ENCODE data around the gene AIG1.

AIG1 gene

DNA sequence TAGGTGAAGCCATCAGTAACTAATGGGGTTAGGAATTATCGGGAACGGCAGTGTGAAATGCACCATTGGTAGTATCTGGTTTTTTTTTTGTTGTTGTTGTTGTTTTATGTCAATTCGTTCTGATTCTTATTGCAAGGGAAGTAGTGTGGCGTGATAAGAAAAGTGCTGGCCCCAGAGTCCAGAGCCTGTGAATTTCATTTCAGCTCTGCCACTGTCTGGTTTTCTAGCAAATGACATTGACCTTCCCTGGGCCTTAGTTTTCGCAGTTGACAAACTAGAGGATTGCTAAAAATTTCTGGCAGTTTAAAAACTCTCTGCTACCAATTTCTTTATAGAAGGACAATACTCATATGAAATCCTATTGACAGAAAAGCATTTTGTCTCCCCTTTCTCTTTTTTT lies 161.6 kb downstream of the AIG1 start:
- DNase-seq, result no peak
- TF ChIP-seq, protein P1, sequence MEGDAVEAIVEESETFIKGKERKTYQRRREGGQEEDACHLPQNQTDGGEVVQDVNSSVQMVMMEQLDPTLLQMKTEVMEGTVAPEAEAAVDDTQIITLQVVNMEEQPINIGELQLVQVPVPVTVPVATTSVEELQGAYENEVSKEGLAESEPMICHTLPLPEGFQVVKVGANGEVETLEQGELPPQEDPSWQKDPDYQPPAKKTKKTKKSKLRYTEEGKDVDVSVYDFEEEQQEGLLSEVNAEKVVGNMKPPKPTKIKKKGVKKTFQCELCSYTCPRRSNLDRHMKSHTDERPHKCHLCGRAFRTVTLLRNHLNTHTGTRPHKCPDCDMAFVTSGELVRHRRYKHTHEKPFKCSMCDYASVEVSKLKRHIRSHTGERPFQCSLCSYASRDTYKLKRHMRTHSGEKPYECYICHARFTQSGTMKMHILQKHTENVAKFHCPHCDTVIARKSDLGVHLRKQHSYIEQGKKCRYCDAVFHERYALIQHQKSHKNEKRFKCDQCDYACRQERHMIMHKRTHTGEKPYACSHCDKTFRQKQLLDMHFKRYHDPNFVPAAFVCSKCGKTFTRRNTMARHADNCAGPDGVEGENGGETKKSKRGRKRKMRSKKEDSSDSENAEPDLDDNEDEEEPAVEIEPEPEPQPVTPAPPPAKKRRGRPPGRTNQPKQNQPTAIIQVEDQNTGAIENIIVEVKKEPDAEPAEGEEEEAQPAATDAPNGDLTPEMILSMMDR (IDR thresholded peaks at IDR 0.05; ENCODE audit: low read depth, low read length), result no peak
- no peak overlapping the region for H3K4me3 ChIP-seq (ENCODE audit: low read depth, low read length)
- H3K27ac ChIP-seq, result no peak overlapping the region
- H3K9me3 ChIP-seq (ENCODE audit: severe bottlenecking), result no peaks in the 10 kb centered on the region
- no peaks in the 10 kb centered on the region for H3K36me3 ChIP-seq
- H3K27me3 ChIP-seq (ENCODE audit: insufficient read depth, low read depth, severe bottlenecking), result no peaks in the 10 kb centered on the region

DNA sequence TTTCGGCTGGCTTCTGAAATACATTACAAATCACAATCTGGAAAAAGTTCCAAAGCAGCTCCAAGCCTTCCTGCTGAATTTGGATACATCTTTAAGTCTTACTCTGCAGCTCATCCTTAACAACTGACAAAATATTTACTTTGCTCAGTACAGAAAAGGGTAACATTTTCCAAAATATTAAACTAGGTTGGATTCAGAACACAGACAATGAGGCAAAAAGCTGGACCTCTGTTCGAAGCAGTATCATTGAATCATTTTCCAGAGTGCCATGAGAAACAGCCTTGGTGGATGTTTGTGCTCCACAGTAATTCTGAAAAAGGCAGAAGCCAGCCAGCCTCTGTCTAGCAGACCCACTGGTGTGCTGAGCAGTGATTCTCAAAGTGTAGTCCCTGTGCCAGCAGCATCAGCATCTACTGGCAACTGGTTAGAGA lies 162.1 kb downstream of the AIG1 start:
- TF ChIP-seq, protein P1 (IDR thresholded peaks at IDR 0.05; ENCODE audit: low read depth, low read length), result no peak
- no peaks in the 10 kb centered on the region for H3K27me3 ChIP-seq (ENCODE audit: insufficient read depth, low read depth, severe bottlenecking)
- no peak overlapping the region for H3K4me3 ChIP-seq (ENCODE audit: low read depth, low read length)
- H3K9me3 ChIP-seq (ENCODE audit: severe bottlenecking), result no peaks in the 10 kb centered on the region
- no peak overlapping the region for H3K27ac ChIP-seq
- no peak for DNase-seq
- H3K36me3 ChIP-seq, result no peaks in the 10 kb centered on the region

DNA sequence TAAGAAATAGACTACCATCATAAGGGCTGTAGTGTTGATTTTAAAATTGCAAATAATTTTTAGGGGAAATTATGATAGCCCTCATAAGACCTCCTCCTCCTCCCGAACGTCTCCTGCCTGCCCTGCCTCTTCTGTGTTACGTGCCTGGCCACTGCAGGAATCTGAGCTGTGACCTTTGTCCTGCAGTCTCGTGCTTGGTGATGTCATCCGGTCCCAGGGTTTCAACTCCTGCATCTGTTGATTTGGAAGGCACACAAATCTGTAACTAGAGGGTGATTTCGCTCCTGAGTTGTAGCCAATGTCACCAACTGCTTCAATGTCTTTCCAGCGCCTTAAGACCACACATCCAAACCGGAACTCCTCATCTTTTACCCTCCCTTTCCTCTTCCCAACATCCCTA lies 163.2 kb downstream of the AIG1 start:
- no peak overlapping the region for H3K4me3 ChIP-seq (ENCODE audit: low read depth, low read length)
- H3K27ac ChIP-seq, result no peak overlapping the region
- DNase-seq, result no peak
- H3K9me3 ChIP-seq (ENCODE audit: severe bottlenecking), result no peaks in the 10 kb centered on the region
- TF ChIP-seq, protein P1 (IDR thresholded peaks at IDR 0.05; ENCODE audit: low read depth, low read length), result no peak
- H3K27me3 ChIP-seq (ENCODE audit: insufficient read depth, low read depth, severe bottlenecking), result no peaks in the 10 kb centered on the region
- no peaks in the 10 kb centered on the region for H3K36me3 ChIP-seq

DNA sequence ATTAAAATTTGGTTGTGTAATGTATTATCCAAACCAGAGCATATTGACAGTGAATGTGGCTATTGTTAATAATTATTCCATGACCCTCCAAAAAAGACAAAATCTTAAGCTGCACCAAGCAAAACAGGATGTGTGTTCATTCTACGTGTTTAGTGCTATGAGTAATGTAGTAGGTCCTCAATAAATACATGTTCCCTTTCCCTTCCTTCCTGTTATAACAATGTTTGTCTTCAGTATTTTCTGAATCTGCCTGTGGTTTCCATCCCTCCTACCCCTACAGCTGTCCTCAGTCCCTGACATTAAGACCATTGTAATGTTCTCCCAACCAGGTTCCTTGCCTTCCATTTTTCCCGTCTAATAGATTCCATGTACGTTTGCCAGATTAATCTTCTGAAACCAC lies 163.8 kb downstream of the AIG1 start:
- Histone ChIP-seq H3K27me3 (ENCODE audit: insufficient read depth, low read depth, severe bottlenecking) (no peaks in the 10 kb centered on the region), H3K27ac (no peak overlapping the region), H3K36me3 (no peaks in the 10 kb centered on the region), H3K4me3 (ENCODE audit: low read depth, low read length) (no peak overlapping the region), H3K9me3 (ENCODE audit: severe bottlenecking) (no peaks in the 10 kb centered on the region)
- DNase-seq, result no peak
- TF ChIP-seq, protein P1 (IDR thresholded peaks at IDR 0.05; ENCODE audit: low read depth, low read length), result no peak

DNA sequence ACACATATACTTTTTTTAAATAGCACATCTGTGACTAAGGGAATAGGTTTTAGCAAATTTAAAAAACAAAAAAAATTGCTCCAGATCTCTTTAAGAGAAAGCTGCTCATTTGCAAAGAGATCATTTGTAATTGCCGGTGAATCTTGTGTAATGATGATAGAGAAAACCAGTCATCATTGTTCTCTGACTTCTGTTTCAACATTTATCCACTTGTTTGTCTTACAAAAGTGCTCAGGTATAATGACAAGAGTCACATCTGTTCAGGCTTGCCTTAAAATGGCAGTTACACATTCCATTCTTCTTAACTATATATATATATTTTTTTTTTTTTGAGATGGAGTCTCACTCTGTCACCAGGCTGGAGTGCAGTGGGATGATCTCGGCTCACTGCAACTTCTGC lies 165.2 kb downstream of the AIG1 start:
- Histone ChIP-seq H3K9me3 (ENCODE audit: severe bottlenecking) (no peaks in the 10 kb centered on the region), H3K4me3 (ENCODE audit: low read depth, low read length) (no peak overlapping the region), H3K27ac (no peak overlapping the region), H3K36me3 (no peaks in the 10 kb centered on the region), H3K27me3 (ENCODE audit: insufficient read depth, low read depth, severe bottlenecking) (no peaks in the 10 kb centered on the region)
- TF ChIP-seq, protein P1 (IDR thresholded peaks at IDR 0.05; ENCODE audit: low read depth, low read length), result no peak
- DNase-seq, result no peak

DNA sequence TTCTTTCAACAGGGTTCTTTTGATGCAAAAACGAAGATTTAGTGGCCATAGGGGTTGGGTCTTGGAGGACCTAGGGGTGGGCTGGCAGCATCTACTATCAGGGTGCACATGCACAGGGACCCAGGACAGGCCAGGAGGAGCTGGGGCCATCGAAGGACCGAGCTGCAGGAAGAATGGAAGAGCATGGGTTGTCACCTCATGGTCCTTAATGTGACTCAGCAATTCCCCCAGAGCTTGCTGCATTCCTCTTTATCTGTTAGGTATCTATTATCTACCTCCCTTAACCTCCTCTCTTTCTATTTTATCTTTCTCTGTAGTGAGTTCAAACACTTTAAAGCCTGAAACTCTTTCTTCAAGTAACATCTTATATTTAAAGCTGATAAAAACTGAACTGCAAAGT lies 167.0 kb downstream of the AIG1 start:
- no peak for DNase-seq
- Histone ChIP-seq H3K4me3 (ENCODE audit: low read depth, low read length) (no peak overlapping the region), H3K27me3 (ENCODE audit: insufficient read depth, low read depth, severe bottlenecking) (no peaks in the 10 kb centered on the region), H3K9me3 (ENCODE audit: severe bottlenecking) (no peaks in the 10 kb centered on the region), H3K27ac (no peak overlapping the region), H3K36me3 (no peaks in the 10 kb centered on the region)
- TF ChIP-seq, protein P1 (IDR thresholded peaks at IDR 0.05; ENCODE audit: low read depth, low read length), result no peak

All from WERI-Rb-1 (cell line).